K562 (cell line): ENCODE results near the gene DLG4. TPM values are rescaled to one million over a fixed set of nuclear protein-coding genes. Genes with fewer than 3 reads are reported as not detected.

Experiments used
- BRF2 ChIP-seq: IDR thresholded peaks from 3 replicates; pipeline ENCODE4 v1.6.1; 2011; ENCODE audit warnings: borderline replicate concordance, mild to moderate bottlenecking; ENCODE audit not compliant: insufficient read length, insufficient read depth
- CBFA2T3 ChIP-seq: fragments of 450-650 bp; IDR thresholded peaks from 2 replicates; pipeline ENCODE4 v1.6.1; 2017
- EP400 ChIP-seq: fragments of 450-650 bp; IDR thresholded peaks from 2 replicates; pipeline ENCODE4 v1.6.1; 2017; ENCODE audit warnings: antibody characterized with exemption, mild to moderate bottlenecking, moderate library complexity
- JUN ChIP-seq, 2 experiments: sonication (generic) in 1 of 2; formaldehyde crosslinking in 1 of 2; IDR thresholded peaks; 2 replicates each; pipeline versions ENCODE4 v1.6.1 to v1.8.0; 2012 to 2022; ENCODE audit warnings: borderline replicate concordance in 2 of 2, mild to moderate bottlenecking in 2 of 2, improper control_type of control experiment in 1 of 2, low read depth in 1 of 2, low read length in 1 of 2, missing genetic modification reagents in 1 of 2
- MLX ChIP-seq, 2 experiments: fragments of 450-650 bp in 1 of 2; sonication (generic) in 1 of 2; formaldehyde crosslinking; conservative IDR thresholded peaks; 2 replicates each; pipeline versions ENCODE4 v1.4.0 to v1.8.1; 2020 to 2022; ENCODE audit warnings: mild to moderate bottlenecking in 1 of 2, missing genetic modification reagents in 1 of 2
- NFRKB ChIP-seq: fragments of 450-650 bp; IDR thresholded peaks from 2 replicates; pipeline ENCODE4 v1.6.1; 2016; ENCODE audit warnings: low read depth
- OTX1 ChIP-seq: fragments of 450-650 bp; formaldehyde crosslinking; IDR thresholded peaks from 2 replicates; pipeline ENCODE4 v1.4.0; 2022; ENCODE audit warnings: mild to moderate bottlenecking
- PHF20 ChIP-seq: fragments of 450-650 bp; IDR thresholded peaks from 2 replicates; pipeline ENCODE4 v1.6.1; 2018; ENCODE audit not compliant: partially characterized antibody
- RAD51 ChIP-seq: fragments of 450-650 bp; IDR thresholded peaks from 2 replicates; pipeline ENCODE4 v1.7.1; 2016; ENCODE audit warnings: low read depth, mild to moderate bottlenecking, borderline replicate concordance
- SMAD4 ChIP-seq: fragments of 250-450 bp; sonication (Bioruptor Pico); conservative IDR thresholded peaks from 2 replicates; pipeline ENCODE4 v1.8.0; 2021; ENCODE audit warnings: inconsistent platforms, mild to moderate bottlenecking, moderate library complexity
- SUPT5H ChIP-seq: fragments of 450-650 bp; IDR thresholded peaks from 2 replicates; pipeline ENCODE4 v1.6.1; 2016
- U2AF2 ChIP-seq: fragments of 200-400 bp; formaldehyde crosslinking; optimal IDR thresholded peaks from 2 replicates; pipeline ENCODE3; 2017; ENCODE audit warnings: low read depth, mild to moderate bottlenecking, low read length
- ZC3H8 ChIP-seq: fragments of 450-650 bp; IDR thresholded peaks from 2 replicates; pipeline ENCODE4 v1.6.1; 2017
- ZKSCAN1 ChIP-seq: fragments of 150-350 bp; IDR thresholded peaks from 2 replicates; pipeline ENCODE4 v1.6.1; 2016; ENCODE audit warnings: low read depth, low read length
- ZNF217 ChIP-seq: sonication (generic); formaldehyde crosslinking; IDR thresholded peaks from 2 replicates; pipeline ENCODE4 v1.8.0; 2022; ENCODE audit warnings: mild to moderate bottlenecking, missing genetic modification reagents
- ZNF282 ChIP-seq: sonication (generic); formaldehyde crosslinking; IDR thresholded peaks from 2 replicates; pipeline ENCODE4 v1.8.1; 2023; ENCODE audit warnings: missing genetic modification reagents
- ZNF436 ChIP-seq: fragments of 250-450, 450-650 bp; sonication (Bioruptor Pico); formaldehyde crosslinking; IDR thresholded peaks from 2 replicates; pipeline ENCODE4 v1.7.0; 2020; ENCODE audit warnings: mild to moderate bottlenecking
- ZNF655 ChIP-seq: fragments of 250-450 bp; sonication (Bioruptor Pico); IDR thresholded peaks from 2 replicates; pipeline ENCODE4 v1.5.0; 2021
- polyA plus RNA-seq, 8 experiments: library from polyadenylated mRNA; depleted of rRNA in 4 of 8; stranded (reverse) in 5 of 8; unstranded in 3 of 8; fragments of >200 nt; fragmentation: Nextera tagmentation in 2 of 8; fragmentation: Illumina TruSeq in 1 of 8; extraction: Ambion mirVana in 2 of 8; extraction: Trizol in 1 of 8; gene quantifications; 2 replicates each; pipeline versions ENCODE4 v1.2.1 to v1.2.3, GENCODE V29; 2011 to 2014; ENCODE audit warnings: inconsistent platforms in 1 of 8, missing spikeins in 1 of 8
- total RNA-seq, 7 experiments: library from RNA; depleted of rRNA in 6 of 7; stranded (reverse); fragments of >200 nt in 6 of 7; fragmentation: Illumina TruSeq in 2 of 7; extraction: Trizol in 2 of 7; gene quantifications; 2 replicates each; pipeline versions ENCODE4 v1.2.1 to v1.2.3, GENCODE V29; 2011 to 2021; ENCODE audit warnings: low replicate concordance in 1 of 7
- TF ChIP-seq, protein P1 (sequence below): sonication (generic); formaldehyde crosslinking; IDR thresholded peaks from 2 replicates; pipeline ENCODE4 v1.8.0; 2022; ENCODE audit warnings: mild to moderate bottlenecking, missing genetic modification reagents, borderline replicate concordance
- TF ChIP-seq, protein P2 (sequence below): fragments of 450-650 bp; formaldehyde crosslinking; conservative IDR thresholded peaks from 2 replicates; pipeline ENCODE4 v1.4.0; 2022; ENCODE audit warnings: mild to moderate bottlenecking, missing genetic modification characterization

Gene DLG4
- total and polyA plus RNA-seq, 9 of the 15 experiments (the other 6 are each of a cell fraction or from before 2014, with no cell fraction given), result 0.03 to 12.0 (median 4.1) TPM

GRCh38 chr17:7234083-7234951 lies 14.7 kb upstream of the DLG4 start, which contains the start of gene DVL2 (continued):
- TF ChIP-seq, protein P1, sequence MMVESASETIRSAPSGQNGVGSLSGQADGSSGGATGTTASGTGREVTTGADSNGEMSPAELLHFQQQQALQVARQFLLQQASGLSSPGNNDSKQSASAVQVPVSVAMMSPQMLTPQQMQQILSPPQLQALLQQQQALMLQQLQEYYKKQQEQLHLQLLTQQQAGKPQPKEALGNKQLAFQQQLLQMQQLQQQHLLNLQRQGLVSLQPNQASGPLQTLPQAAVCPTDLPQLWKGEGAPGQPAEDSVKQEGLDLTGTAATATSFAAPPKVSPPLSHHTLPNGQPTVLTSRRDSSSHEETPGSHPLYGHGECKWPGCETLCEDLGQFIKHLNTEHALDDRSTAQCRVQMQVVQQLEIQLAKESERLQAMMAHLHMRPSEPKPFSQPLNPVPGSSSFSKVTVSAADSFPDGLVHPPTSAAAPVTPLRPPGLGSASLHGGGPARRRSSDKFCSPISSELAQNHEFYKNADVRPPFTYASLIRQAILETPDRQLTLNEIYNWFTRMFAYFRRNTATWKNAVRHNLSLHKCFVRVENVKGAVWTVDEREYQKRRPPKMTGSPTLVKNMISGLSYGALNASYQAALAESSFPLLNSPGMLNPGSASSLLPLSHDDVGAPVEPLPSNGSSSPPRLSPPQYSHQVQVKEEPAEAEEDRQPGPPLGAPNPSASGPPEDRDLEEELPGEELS (CRISPR knock-in tag), result no peak
- TF ChIP-seq ZNF436 (CRISPR knock-in tag) (0 out of 2 replicates have a peak, but pooled peaks have one; percentile 34), ZC3H8 (no peak), PHF20 (peak; percentile 77), NFRKB (no peak), MLX (CRISPR knock-in tag; conservative IDR thresholded peaks at IDR 0.05) (peak in 1 of 2 experiments; percentile 92; a peak in 1 of 4 replicates), ZNF282 (CRISPR knock-in tag) (no peak), ZNF655 (CRISPR knock-in tag) (peak; percentile 37; the same call in 1 of the 2 replicates), SUPT5H (peak; percentile 91), U2AF2 (no peak), RAD51 (peak; percentile 100), BRF2 (no peak), ZKSCAN1 (no peak; the same call in 1 of the 2 replicates), ZNF217 (CRISPR knock-in tag) (no peak), OTX1 (CRISPR knock-in tag) (peak; percentile 93), EP400 (peak; percentile 74; the same call in 1 of the 2 replicates), CBFA2T3 (peak; percentile 12; the same call in 1 of the 2 replicates), SMAD4 (CRISPR knock-in tag) (peak; percentile 87), JUN (IDR thresholded peaks at IDR 0.05; ENCODE audit: borderline replicate concordance, low read depth, low read length) (no peak), JUN (CRISPR knock-in tag; IDR thresholded peaks at IDR 0.05; ENCODE audit: borderline replicate concordance) (0 out of 2 replicates have a peak, but pooled peaks have one; percentile 58)
- TF ChIP-seq, protein P2, sequence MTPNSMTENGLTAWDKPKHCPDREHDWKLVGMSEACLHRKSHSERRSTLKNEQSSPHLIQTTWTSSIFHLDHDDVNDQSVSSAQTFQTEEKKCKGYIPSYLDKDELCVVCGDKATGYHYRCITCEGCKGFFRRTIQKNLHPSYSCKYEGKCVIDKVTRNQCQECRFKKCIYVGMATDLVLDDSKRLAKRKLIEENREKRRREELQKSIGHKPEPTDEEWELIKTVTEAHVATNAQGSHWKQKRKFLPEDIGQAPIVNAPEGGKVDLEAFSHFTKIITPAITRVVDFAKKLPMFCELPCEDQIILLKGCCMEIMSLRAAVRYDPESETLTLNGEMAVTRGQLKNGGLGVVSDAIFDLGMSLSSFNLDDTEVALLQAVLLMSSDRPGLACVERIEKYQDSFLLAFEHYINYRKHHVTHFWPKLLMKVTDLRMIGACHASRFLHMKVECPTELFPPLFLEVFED (CRISPR knock-in tag), result peak; percentile 97
